Activated naive CD8-positive, alpha-beta T cell treated with anti-CD3 and anti-CD28 coated beads, Interleukin-2, amount 10 ng/mL, durations not matched to agents 7 days and 5 days (primary cell): Measurements from ENCODE around the gene CELA3B. TPM values are rescaled to one million over a fixed set of nuclear protein-coding genes. Genes with fewer than 3 reads are reported as not detected.
"Not testable (repeated sequence)": the region's sequence is repeated elsewhere in the genome, so short reads cannot be mapped to it uniquely, and the experiment has no call there.

Source experiments
- ATAC-seq: fragments of 150-1000 bp; cut with Tn5 transposase; one replicate; pipeline ENCODE4 v1.10.0; 2021; ENCODE audit warnings: low read depth, moderate library complexity
- POLR2A ChIA-PET: fragments of 350-600 bp; sonication (Branson Sonifier 250); formaldehyde crosslinking; loops from one replicate; lab custom pipeline; 2021; ENCODE audit warnings: antibody characterized with exemption; lab: Charles Lee
- DNase-seq: peaks from one replicate; pipeline ENCODE4 v3.0.0; 2021
- H3K27ac Mint-ChIP-seq: one replicate; pipeline ENCODE4 v1.8.0; 2022; ENCODE audit warnings: mild to moderate bottlenecking, mixed read lengths
- H3K27me3 Mint-ChIP-seq: one replicate; pipeline ENCODE4 v1.8.0; 2022; ENCODE audit warnings: mild to moderate bottlenecking, moderate library complexity, mixed read lengths
- H3K36me3 Mint-ChIP-seq: one replicate; pipeline ENCODE4 v1.8.0; 2021; ENCODE audit warnings: mild to moderate bottlenecking, mixed read lengths
- H3K4me1 Mint-ChIP-seq: one replicate; pipeline ENCODE4 v1.8.0; 2021; ENCODE audit warnings: mixed read lengths
- H3K4me3 Mint-ChIP-seq: one replicate; pipeline ENCODE4 v1.8.0; 2022; ENCODE audit warnings: mild to moderate bottlenecking, moderate library complexity, mixed read lengths
- H3K9me3 Mint-ChIP-seq: one replicate; pipeline ENCODE4 v1.8.0; 2021; ENCODE audit warnings: mixed read lengths
- total RNA-seq, 2 experiments: library from RNA; stranded (reverse); gene quantifications; one replicate each; pipeline ENCODE4 v1.2.3, GENCODE V29; 2021

Gene CELA3B
- total RNA-seq, 2 experiments from 2014 or later = not detected

DNA sequence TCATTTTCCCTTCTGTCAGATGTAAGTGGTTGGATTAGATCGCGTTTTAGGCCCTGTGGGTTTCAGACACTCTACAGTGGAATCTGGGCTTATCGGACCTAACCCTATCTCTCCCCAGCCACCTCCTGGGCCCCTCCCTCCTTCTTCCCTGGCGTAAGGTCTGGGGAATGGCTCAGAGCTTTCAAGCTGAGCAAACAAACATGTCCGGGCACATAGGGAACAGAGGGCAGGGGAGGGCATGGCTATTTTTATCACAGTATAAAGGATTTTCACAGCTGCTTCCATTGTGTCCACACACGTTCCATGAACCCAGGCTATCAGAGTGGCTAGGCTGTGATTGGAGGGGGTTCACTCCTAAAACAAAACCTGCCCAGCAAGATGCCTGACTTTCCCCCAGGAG, 2.1 kb upstream of the CELA3B start:
- H3K4me1 Mint-ChIP-seq, H3K4me3 Mint-ChIP-seq, ATAC-seq, H3K27me3 Mint-ChIP-seq, H3K27ac Mint-ChIP-seq, H3K36me3 Mint-ChIP-seq, H3K9me3 Mint-ChIP-seq, POLR2A ChIA-PET, DNase-seq: not testable (repeated sequence)

DNA sequence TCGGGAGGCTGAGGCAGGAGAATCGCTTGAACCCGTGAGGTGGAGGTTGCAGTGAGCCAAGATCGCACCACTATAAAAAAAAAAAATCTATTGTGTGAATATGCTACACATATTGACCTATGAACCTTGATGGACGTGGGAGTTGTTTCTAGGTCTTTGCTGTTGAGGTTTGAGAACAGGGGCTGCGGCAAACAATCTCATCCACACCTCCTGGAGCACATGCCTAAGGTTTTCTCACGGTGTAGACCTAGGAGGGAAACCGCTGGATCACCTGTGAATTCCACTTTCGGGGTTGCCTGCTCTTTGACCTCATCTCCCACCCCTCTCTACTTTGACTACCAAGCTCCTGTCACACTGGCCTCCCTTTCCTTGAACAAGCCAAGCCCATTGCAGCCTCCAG, 1.5 kb upstream of the CELA3B start:
- H3K36me3 Mint-ChIP-seq, H3K4me3 Mint-ChIP-seq, H3K4me1 Mint-ChIP-seq, DNase-seq, H3K27me3 Mint-ChIP-seq, H3K9me3 Mint-ChIP-seq, POLR2A ChIA-PET, H3K27ac Mint-ChIP-seq, ATAC-seq: not testable (repeated sequence)

DNA sequence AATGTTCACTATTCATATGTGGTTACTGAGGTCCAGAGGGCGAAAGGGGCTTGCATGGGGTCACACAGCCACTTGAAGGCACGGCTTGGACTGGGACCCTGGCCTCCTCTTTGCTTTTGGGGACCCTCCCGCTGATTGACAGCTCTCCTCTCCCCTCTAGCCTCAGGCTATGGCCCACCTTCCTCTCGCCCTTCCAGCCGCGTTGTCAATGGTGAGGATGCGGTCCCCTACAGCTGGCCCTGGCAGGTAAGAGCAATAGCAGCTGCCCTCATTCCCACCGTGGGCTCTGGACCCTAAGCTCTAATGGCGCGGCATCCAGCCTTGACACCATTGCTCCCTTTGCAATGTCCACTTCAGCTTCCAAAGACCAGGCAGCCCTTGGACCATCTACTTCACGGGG, 1.4 kb downstream of the CELA3B start:
- DNase-seq, H3K4me3 Mint-ChIP-seq, ATAC-seq, H3K4me1 Mint-ChIP-seq, H3K9me3 Mint-ChIP-seq, H3K27ac Mint-ChIP-seq, POLR2A ChIA-PET, H3K36me3 Mint-ChIP-seq, H3K27me3 Mint-ChIP-seq: not testable (repeated sequence)

DNA sequence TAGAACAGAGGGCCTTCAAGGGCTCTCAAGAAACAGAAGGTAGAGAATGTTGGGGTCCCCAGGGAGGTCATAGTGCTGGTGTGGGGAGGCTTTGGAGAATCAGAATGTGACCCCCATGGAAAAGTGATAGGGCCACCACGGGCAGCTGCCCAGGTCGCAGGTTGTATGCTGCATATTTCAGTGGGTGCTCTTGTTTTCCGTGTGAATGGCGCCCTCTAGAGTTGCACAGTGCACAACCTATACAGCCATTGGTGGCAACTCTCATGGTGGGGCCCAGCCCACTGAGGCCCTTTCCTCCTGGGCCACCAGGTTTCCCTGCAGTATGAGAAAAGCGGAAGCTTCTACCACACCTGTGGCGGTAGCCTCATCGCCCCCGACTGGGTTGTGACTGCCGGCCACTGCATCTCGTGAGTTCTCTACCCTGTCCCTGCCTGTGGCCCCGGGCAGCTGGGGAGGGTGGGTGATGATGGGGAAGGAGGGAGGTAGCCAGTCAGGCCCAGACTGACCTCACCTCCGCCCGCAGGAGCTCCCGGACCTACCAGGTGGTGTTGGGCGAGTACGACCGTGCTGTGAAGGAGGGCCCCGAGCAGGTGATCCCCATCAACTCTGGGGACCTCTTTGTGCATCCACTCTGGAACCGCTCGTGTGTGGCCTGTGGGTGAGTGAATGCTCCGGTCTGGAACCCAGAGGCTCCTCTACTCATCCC, 3.8 kb downstream of the CELA3B start:
- H3K36me3 Mint-ChIP-seq, H3K27ac Mint-ChIP-seq, H3K9me3 Mint-ChIP-seq, H3K4me1 Mint-ChIP-seq, POLR2A ChIA-PET, DNase-seq, H3K27me3 Mint-ChIP-seq, H3K4me3 Mint-ChIP-seq: not testable (repeated sequence)
- peak; percentile 63 for ATAC-seq

DNA sequence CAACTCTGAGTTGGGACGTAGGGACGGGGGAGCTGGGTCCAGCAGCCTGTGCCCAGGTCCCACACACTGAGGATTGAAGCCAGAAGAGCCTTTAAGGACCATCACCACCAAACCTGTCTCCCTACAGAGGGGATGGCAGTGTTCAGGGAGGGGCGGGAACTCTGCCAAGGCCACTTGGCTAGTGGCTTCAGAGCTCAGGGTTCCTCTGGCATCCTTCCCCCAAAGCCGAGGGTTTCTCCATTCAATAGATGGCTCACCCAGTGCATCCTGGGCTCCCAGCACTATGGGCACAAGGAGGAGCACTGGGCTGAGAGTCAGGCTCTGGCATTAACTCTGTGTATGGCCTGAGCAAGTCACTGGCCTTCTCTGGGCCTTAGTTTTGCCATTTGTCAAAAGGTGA, 4.4 kb downstream of the CELA3B start:
- H3K27ac Mint-ChIP-seq, H3K36me3 Mint-ChIP-seq, ATAC-seq, DNase-seq, H3K9me3 Mint-ChIP-seq, H3K4me1 Mint-ChIP-seq, H3K4me3 Mint-ChIP-seq, POLR2A ChIA-PET, H3K27me3 Mint-ChIP-seq: not testable (repeated sequence)

DNA sequence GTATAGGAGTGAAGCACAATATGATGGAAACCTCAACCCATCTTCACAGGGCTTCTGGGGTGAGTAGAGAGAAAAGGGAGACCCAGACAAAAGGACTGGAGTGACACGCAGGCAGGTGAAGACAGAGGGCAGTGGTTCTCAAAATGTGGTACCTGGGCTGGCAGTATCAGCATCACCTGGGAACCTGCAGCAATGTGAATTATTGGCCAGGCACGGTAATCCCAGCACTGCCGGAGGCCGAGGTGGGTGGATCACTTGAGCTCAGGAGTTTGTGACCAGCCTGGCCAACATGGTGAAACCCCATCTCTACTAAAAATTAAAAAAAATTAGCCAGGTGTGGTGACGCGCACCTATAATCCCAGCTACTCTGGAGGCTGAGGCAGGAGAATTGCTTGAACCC, 5.3 kb downstream of the CELA3B start:
- POLR2A ChIA-PET, DNase-seq, H3K9me3 Mint-ChIP-seq, ATAC-seq, H3K27me3 Mint-ChIP-seq, H3K4me3 Mint-ChIP-seq, H3K27ac Mint-ChIP-seq, H3K36me3 Mint-ChIP-seq, H3K4me1 Mint-ChIP-seq: not testable (repeated sequence)

DNA sequence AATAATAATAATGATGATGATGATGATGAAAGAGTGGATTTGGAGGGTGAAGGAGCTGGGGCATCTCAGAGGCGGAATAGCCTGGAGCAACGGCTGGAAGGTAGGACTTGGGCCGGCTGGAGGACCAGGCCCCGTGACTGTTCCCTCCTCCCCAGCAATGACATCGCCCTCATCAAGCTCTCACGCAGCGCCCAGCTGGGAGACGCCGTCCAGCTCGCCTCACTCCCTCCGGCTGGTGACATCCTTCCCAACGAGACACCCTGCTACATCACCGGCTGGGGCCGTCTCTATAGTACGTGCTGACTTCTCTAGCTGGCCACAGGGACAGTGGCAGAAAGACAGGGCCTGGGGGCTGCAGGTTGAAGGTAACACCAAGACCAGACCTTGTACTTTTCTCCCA, 6.7 kb downstream of the CELA3B start:
- ATAC-seq, H3K36me3 Mint-ChIP-seq, H3K27me3 Mint-ChIP-seq, H3K27ac Mint-ChIP-seq, H3K4me1 Mint-ChIP-seq, H3K9me3 Mint-ChIP-seq, POLR2A ChIA-PET, H3K4me3 Mint-ChIP-seq, DNase-seq: not testable (repeated sequence)

DNA sequence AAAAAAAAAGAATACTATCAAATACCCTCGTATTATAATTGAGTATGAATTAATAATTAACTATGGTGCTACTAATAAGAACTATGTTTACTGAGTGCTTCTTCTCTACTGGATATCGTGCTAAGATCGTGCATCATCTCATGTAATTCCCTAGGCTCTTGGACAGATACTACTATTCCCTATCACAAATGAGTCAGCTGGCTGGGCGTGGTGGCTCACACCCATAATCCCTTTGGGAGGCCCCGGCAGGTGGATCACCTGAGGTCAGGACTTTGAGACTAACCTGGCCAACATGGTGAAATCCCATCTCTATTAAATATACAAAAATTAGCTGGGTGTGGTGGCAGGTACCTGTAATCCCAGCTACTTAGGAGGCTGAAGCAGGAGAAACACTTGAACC, 9.1 kb downstream of the CELA3B start:
- POLR2A ChIA-PET, H3K4me1 Mint-ChIP-seq: not testable (repeated sequence)

DNA sequence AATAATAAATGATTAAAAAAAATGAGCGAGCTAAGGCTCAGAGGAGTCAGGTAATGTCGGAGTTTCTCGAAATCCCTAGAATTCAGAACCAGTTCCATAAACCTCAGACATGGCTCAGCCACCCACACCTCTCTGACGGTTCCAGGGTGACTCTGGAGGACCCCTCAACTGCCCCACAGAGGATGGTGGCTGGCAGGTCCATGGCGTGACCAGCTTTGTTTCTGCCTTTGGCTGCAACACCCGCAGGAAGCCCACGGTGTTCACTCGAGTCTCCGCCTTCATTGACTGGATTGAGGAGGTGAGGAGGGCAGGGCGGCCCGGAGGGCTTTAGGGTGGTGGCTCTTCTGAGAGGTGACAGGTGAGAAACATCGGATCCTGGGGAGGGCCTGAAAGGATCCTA, 9.6 kb downstream of the CELA3B start:
- H3K36me3 Mint-ChIP-seq, POLR2A ChIA-PET, H3K4me3 Mint-ChIP-seq, H3K9me3 Mint-ChIP-seq, H3K27ac Mint-ChIP-seq, H3K4me1 Mint-ChIP-seq, H3K27me3 Mint-ChIP-seq, ATAC-seq, DNase-seq: not testable (repeated sequence)

More for the DNA sequence above, 9.1 kb downstream of the CELA3B start:
- not testable (repeated sequence) for ATAC-seq, DNase-seq, H3K27me3 Mint-ChIP-seq, H3K9me3 Mint-ChIP-seq, H3K36me3 Mint-ChIP-seq, H3K27ac Mint-ChIP-seq, H3K4me3 Mint-ChIP-seq

DNA sequence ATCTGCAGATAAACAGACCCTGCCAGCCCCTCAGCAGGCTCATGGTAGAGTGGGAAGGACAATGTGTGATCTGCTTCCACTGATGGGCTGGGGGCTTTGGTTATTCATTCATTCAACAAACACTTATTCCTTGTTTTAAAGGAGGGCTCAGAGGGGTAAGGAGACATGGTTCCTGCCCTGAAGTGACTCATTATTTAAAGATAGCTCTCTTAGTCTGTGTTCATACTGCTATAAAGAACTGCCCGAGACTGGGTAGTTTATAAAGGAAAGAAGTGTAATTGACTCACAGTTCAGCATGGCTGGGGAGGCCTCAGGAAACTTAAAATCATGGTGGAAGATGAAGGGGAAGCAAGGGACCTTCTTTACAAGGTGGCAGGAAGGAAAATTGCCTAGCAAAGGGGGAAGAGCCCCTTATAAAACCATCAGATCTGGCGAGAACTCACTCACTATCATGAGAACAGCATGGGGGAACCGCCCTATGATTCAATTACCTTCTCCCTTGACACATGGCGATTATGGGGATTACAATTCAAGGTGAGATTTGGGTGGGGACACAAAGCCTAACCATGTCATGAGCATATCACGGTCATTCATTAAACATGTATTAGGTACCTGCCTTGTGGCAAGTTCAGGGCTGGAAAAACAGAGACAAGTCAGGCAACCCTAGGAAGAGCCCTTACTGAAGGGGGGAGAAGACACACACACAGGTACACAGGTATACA, 13.0 kb downstream of the CELA3B start:
- H3K4me1 Mint-ChIP-seq, H3K27me3 Mint-ChIP-seq, H3K27ac Mint-ChIP-seq, H3K9me3 Mint-ChIP-seq, H3K4me3 Mint-ChIP-seq, ATAC-seq, H3K36me3 Mint-ChIP-seq, DNase-seq, POLR2A ChIA-PET: not testable (repeated sequence)

DNA sequence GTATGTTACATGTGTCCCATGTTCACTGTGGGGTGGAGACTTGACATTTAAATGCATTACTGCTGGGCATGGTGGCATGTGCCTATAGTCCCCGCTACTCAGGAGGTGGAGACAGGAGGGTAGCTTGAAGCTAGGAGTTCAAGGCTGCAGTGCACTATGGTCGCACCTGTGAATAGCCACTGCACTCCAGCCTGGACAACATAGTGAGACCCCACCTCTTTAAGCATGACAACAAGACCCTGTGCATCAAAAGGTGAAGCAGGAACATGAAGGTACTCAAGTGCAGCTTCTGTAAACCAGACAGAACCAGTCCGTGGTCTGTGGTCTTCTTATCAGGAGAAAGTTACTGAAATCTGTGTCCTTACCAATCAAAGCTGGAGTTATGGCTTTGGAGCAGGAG, 15.4 kb downstream of the CELA3B start:
- H3K27ac Mint-ChIP-seq, H3K4me3 Mint-ChIP-seq, H3K27me3 Mint-ChIP-seq, H3K4me1 Mint-ChIP-seq, POLR2A ChIA-PET, DNase-seq, H3K9me3 Mint-ChIP-seq, H3K36me3 Mint-ChIP-seq, ATAC-seq: not testable (repeated sequence)

DNA sequence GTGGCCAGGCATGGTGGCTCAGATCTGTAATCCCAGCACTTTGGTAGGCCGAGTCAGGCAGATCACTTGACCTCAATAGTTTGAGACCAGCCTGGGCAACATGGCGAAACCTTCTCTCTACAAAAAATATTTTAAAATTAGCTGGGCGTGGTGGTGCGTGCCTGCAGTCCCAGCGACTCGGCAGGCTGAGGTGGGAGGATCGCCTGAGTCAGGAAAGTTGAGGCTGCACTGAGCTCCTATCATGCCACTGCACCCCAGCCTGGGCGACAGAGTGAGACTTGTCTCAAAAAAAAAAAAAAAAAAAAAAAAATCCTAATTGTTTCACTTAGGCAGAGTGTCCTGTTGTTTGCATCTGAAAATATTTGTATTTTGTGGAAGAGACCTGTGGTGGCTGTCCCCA, 17.9 kb downstream of the CELA3B start:
- H3K4me1 Mint-ChIP-seq, POLR2A ChIA-PET, H3K27me3 Mint-ChIP-seq, H3K4me3 Mint-ChIP-seq, DNase-seq, H3K9me3 Mint-ChIP-seq, H3K27ac Mint-ChIP-seq, ATAC-seq, H3K36me3 Mint-ChIP-seq: not testable (repeated sequence)

DNA sequence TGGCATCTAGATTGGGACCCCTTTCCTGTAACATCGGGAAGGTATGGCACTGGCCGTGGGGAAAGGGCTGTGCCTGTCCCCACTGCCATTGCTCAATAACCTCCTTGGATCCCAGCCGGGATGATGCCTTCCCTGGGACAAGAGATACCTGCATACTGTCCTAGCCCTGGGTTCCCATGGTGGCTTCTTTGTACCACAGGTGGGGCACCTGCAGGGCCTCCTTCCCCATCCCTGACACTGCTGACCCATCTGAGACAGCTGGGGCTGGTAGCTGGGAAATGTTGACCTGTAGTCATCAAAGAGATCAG, 19.8 kb downstream of the CELA3B start:
- not testable (repeated sequence) for DNase-seq
- POLR2A ChIA-PET = interaction anchor here (0.7 kb wide), 1 partner anchor 38 kb away, joined by 5 read pairs; no protein-coding TSS in a partner anchor

DNA sequence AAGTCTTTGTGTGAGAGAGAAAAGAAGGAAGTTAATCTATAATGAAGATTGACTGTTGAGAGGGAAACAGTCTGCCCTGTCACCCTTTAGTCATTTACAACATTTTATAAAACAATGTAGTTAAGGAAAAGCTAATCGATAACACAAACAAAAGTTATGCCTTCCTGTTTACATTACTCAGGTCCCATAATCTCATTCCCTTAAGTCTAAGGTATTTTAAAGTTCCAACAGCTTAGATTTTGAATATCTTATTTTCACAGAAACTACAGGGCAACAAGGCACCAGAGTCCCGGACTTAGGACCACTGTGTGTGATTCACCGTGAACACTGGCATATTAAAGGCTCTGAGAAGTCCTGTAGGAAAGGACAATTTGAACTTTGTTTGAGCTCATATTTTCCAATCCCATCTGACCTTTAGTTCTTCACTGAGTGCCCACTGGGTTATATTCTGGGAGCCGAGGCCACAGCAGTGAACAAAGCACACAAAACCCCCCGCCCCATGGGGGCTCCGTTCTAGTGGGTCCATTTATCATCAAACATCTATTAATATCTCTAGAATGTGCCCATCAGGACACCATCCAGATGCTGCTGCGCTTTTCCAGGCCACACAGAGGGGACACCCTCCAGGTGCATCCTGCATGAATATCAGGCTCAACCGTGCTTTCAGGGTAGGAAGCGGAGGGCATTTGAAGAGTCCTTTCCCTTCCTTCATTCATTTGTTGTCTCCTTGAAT, 21.2 kb downstream of the CELA3B start:
- H3K9me3 Mint-ChIP-seq, DNase-seq, H3K27ac Mint-ChIP-seq, H3K4me3 Mint-ChIP-seq, POLR2A ChIA-PET, ATAC-seq, H3K36me3 Mint-ChIP-seq, H3K4me1 Mint-ChIP-seq, H3K27me3 Mint-ChIP-seq: not testable (repeated sequence)

More for the DNA sequence above, 19.8 kb downstream of the CELA3B start:
- H3K27ac Mint-ChIP-seq, H3K4me3 Mint-ChIP-seq, H3K4me1 Mint-ChIP-seq, H3K36me3 Mint-ChIP-seq, H3K9me3 Mint-ChIP-seq, ATAC-seq, H3K27me3 Mint-ChIP-seq: not testable (repeated sequence)
